ENCODE results near the gene PIAS1.
"Not testable (repeated sequence)": the region's sequence is repeated elsewhere in the genome, so short reads cannot be mapped to it uniquely, and the experiment has no call there.

Gene PIAS1

DNA sequence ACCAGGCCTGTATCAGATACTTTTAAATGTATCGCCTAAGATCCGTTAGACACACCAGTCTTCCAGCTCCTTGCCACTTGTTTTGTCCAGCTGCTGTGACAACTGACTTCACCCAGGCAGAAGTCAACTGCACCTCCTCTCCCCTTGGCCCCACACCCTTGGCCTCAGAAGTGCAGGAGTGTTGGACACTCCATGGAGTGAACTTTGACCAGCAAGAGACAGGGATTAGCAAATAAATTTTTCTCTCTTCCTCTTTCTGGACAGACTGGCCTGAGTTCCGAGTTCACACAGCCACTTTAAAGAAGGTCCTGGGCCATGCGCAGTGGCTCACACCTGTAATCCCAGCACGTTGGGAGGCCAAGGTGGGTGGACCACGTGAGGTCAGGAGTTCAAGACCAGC lies 178.3 kb downstream of the PIAS1 start:
- ChIA-PET CTCF (interaction anchor here (1.2 to 4.6 kb wide), 3 partner anchors 9 to 74 kb away, joined by 3 to 25 read pairs (median 8); no protein-coding TSS in a partner anchor), POLR2A (no interaction called here)
- TF ChIP-seq, protein P1, sequence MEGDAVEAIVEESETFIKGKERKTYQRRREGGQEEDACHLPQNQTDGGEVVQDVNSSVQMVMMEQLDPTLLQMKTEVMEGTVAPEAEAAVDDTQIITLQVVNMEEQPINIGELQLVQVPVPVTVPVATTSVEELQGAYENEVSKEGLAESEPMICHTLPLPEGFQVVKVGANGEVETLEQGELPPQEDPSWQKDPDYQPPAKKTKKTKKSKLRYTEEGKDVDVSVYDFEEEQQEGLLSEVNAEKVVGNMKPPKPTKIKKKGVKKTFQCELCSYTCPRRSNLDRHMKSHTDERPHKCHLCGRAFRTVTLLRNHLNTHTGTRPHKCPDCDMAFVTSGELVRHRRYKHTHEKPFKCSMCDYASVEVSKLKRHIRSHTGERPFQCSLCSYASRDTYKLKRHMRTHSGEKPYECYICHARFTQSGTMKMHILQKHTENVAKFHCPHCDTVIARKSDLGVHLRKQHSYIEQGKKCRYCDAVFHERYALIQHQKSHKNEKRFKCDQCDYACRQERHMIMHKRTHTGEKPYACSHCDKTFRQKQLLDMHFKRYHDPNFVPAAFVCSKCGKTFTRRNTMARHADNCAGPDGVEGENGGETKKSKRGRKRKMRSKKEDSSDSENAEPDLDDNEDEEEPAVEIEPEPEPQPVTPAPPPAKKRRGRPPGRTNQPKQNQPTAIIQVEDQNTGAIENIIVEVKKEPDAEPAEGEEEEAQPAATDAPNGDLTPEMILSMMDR (IDR thresholded peaks at IDR 0.05; ENCODE audit: control extremely low read depth, extremely low read depth, low read depth, missing control alignments): no peak

DNA sequence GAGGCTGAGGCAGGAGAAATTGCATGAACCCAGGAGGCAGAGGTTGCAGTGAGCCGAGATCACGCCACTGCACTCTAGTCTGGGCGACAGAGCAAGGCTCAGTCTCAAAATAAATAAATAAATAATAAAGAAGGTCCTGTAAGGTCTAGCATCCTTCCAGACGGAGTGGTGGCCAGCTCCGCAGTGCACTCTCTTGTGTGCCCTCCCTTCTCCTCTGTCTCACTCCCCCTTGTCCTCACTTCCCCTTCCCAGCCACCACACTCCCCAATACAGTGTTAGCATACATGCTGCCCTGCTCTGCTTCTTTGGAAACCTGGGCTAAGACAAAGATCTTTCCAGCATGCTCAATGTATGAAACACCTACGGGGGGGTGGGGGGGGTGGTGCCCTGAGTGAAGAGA lies 178.8 kb downstream of the PIAS1 start:
- TF ChIP-seq, protein P1 (IDR thresholded peaks at IDR 0.05; ENCODE audit: control extremely low read depth, extremely low read depth, low read depth, missing control alignments): no peak
- DNase-seq (ENCODE audit: extremely low spot score): no peak
- ChIA-PET CTCF (interaction anchor here (1.2 to 4.6 kb wide), 2 partner anchors 20 to 74 kb away, joined by 3 to 25 read pairs; no protein-coding TSS in a partner anchor), POLR2A (no interaction called here)

More for the DNA sequence above, 178.3 kb downstream of the PIAS1 start:
- no peak for DNase-seq (ENCODE audit: extremely low spot score)

DNA sequence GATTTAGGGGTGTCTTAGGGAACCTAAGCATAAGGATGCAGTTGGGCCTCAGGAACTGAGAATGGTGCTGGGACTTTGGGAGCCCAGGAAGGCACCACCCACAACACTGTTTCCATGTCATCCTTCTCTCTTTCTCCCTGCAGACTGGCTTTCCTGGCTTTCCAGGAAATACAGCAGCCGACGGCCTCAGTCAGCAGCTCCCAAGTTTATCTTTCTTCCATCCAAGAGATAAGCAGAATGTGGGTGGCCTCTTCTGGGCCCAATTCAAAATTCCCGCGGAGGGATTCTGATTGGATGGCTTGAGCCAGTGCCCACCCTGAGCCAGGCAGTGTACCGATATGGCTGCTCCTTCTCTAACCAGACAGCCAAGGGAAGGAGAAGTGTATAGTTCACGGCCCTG lies 179.9 kb downstream of the PIAS1 start:
- DNase-seq (ENCODE audit: extremely low spot score): no peak
- TF ChIP-seq, protein P1 (IDR thresholded peaks at IDR 0.05; ENCODE audit: control extremely low read depth, extremely low read depth, low read depth, missing control alignments): no peak
- ChIA-PET CTCF (interaction anchor here (4.6 kb wide), 1 partner anchor 19 kb away, joined by 25 read pairs; no protein-coding TSS in a partner anchor), POLR2A (no interaction called here)

DNA sequence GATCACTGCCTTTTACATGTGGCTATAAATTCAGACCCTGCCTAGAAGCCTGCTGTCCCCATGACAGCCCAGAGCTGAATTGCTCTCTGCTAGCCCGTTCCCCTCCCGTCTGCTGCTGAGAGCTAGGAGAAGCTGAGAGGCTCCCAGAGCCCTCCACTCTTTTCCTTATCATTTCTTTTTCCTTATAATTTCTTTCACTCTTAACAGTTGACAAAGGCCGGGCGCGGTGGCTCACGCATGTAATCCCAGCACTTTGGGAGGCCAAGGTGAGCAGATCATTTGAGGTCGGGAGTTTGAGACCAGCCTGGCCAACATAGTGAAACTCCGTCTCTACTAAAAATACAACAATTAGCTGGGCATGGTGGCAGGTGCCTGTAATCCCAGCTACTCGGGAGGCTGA lies 180.4 kb downstream of the PIAS1 start:
- CTCF ChIA-PET: interaction anchor here (4.6 kb wide), 1 partner anchor 19 kb away, joined by 25 read pairs; no protein-coding TSS in a partner anchor
- POLR2A ChIA-PET; DNase-seq (ENCODE audit: extremely low spot score): not testable (repeated sequence)

DNA sequence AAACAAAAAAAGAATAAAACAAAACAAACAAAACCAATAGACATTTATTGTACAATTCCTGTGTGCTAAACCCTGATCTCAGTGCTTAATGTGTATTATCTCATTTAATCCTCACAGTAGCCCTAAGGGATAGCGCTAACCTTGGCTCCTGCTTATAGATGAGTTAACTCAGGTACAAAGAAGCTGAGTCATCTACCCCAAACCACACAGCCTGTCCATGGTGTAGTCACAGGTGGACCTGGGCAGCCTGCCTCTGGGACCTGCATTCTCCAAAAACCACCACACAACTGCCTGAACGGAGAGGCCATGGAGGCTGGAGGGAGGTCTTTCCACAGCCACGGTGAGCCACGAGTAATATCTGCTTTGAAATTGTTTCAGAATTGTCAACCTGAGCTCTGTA lies 180.9 kb downstream of the PIAS1 start:
- CTCF ChIA-PET: interaction anchor here (1.3 to 4.6 kb wide), 2 partner anchors 8 to 18 kb away, joined by 3 to 25 read pairs; no protein-coding TSS in a partner anchor
- POLR2A ChIA-PET: no interaction called here
- TF ChIP-seq, protein P1 (IDR thresholded peaks at IDR 0.05; ENCODE audit: control extremely low read depth, extremely low read depth, low read depth, missing control alignments): no peak
- no peak for DNase-seq (ENCODE audit: extremely low spot score)

DNA sequence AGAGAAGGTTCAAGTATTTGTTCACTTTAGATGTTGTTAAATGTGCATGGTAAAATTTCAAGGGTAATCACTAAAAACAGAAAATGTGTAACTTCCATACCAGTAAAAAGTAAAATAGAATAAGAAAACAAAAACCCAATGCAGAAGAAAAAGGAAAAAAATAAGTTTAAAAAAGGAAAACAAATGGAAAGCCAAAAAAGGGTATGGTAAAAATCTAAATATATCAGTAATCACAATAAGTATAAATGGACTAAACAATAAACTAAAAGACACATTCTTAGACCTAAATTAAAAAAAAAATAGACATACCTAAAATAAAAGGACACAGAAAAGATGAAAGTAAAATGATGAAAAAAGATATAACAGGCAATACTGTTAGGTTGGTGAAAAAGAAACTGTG lies 184.9 kb downstream of the PIAS1 start:
- DNase-seq (ENCODE audit: extremely low spot score): no peak
- ChIA-PET POLR2A (no interaction called here), CTCF (interaction anchor here (2.0 kb wide), 1 partner anchor 14 kb away, joined by 8 read pairs; no protein-coding TSS in a partner anchor)
- TF ChIP-seq, protein P1 (IDR thresholded peaks at IDR 0.05; ENCODE audit: control extremely low read depth, extremely low read depth, low read depth, missing control alignments): no peak

DNA sequence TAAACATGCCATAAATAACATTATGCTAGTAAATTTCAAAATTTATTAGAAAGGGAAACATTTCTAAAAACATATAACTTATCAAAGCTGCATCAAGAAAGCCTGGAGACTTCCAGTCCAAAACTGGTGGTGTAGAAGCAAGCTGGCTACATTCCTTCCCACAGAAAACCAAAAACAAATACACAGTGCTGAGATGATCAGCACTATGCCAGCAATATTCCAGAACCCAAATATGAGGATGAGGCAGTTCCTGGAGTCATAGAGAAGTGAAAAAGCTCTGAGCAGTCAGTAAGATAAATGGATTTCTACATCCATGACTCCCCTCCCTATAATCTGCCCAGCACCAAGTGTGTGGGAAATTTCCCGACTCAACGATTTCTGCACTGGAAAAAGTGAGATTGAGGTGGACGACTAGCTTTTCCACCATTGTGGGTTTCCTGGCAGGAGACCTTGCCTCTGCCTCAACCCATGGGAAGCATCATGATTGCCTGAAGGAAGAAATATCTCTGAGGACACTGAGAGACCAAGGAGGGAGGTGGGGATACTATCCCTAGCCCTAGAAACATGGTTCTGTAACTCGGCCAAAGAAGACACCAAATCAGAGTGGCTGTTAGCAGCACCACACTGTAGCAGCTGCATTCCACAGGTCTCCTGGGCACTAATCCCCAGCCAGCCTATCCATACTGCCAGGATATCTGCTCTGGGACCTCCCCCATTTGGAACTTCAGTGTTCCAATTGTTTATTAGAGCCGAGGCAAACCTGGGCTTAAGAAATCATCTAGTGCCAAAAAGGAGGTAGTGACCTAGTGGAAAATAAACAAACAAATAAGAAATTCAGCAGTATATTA lies 187.2 kb downstream of the PIAS1 start:
- TF ChIP-seq, protein P1 (IDR thresholded peaks at IDR 0.05; ENCODE audit: control extremely low read depth, extremely low read depth, low read depth, missing control alignments): no peak
- POLR2A ChIA-PET: no interaction called here
- DNase-seq (ENCODE audit: extremely low spot score): no peak
- CTCF ChIA-PET: interaction anchor here (1.3 to 3.3 kb wide), 4 partner anchors 10 to 65 kb away, joined by 3 to 10 read pairs (median 8); no protein-coding TSS in a partner anchor

Data from GM10248 (cell line).